H9 (cell line): Measurements from ENCODE around the gene ANO2. TPM values are rescaled to one million over a fixed set of nuclear protein-coding genes. Genes with fewer than 3 reads are reported as not detected.

Source experiments
- DNase-seq: peaks from one replicate; pipeline ENCODE4 v3.0.0-alpha.2; 2017
- H2AFZ ChIP-seq: one replicate; pipeline ENCODE4 v1.6.1; 2013; ENCODE audit warnings: mild to moderate bottlenecking, low read length, control low read depth, moderate library complexity
- H2AK5ac ChIP-seq: 2 replicates; pipeline ENCODE4 v1.6.1; 2013; ENCODE audit warnings: low read length, control low read depth, mixed read lengths; ENCODE audit not compliant: insufficient read length
- H2BK120ac ChIP-seq: one replicate; pipeline ENCODE4 v1.6.1; 2013; ENCODE audit warnings: low read depth, mild to moderate bottlenecking, low read length, control low read depth, inconsistent platforms; ENCODE audit not compliant: poor library complexity, severe bottlenecking
- H2BK12ac ChIP-seq: 2 replicates; pipeline ENCODE4 v1.6.1; 2013; ENCODE audit warnings: low read length, control low read depth, mixed read lengths, low read depth; ENCODE audit not compliant: insufficient read length
- H2BK15ac ChIP-seq: 2 replicates; pipeline ENCODE4 v1.6.1; 2013; ENCODE audit warnings: low read depth, low read length, control low read depth
- H2BK20ac ChIP-seq: one replicate; pipeline ENCODE4 v1.6.1; 2013; ENCODE audit warnings: low read depth, mild to moderate bottlenecking, low read length, control low read depth, inconsistent platforms; ENCODE audit not compliant: poor library complexity, severe bottlenecking
- H2BK5ac ChIP-seq: 2 replicates; pipeline ENCODE4 v1.6.1; 2013; ENCODE audit warnings: low read length, control low read depth, mixed read lengths; ENCODE audit not compliant: insufficient read length
- H3K14ac ChIP-seq: 2 replicates; pipeline ENCODE4 v1.6.1; 2013; ENCODE audit warnings: low read length, control low read depth; ENCODE audit not compliant: insufficient read depth
- H3K18ac ChIP-seq: 2 replicates; pipeline ENCODE4 v1.6.1; 2013; ENCODE audit warnings: low read depth, mild to moderate bottlenecking, mixed read lengths, low read length, control low read depth; ENCODE audit not compliant: insufficient read length
- H3K23ac ChIP-seq: 2 replicates; pipeline ENCODE4 v1.6.1; 2013; ENCODE audit warnings: low read length, control low read depth, mixed read lengths, low read depth; ENCODE audit not compliant: insufficient read length
- H3K23me2 ChIP-seq: 2 replicates; pipeline ENCODE4 v1.6.1; 2013; ENCODE audit warnings: low read depth, mild to moderate bottlenecking, mixed read lengths, low read length, control low read depth; ENCODE audit not compliant: insufficient read length, poor library complexity, severe bottlenecking
- H3K27ac ChIP-seq: 2 replicates; pipeline ENCODE4 v1.5.1; 2013; ENCODE audit warnings: low read length, control low read depth, mixed read lengths, low read depth; ENCODE audit not compliant: insufficient read length
- H3K27me3 ChIP-seq: 2 replicates; pipeline ENCODE4 v1.6.1; 2013; ENCODE audit warnings: low read length, control low read depth, inconsistent platforms; ENCODE audit not compliant: insufficient read depth
- H3K4ac ChIP-seq: 2 replicates; pipeline ENCODE4 v1.6.1; 2013; ENCODE audit warnings: low read depth, mild to moderate bottlenecking, control low read depth, inconsistent platforms, low read length, moderate library complexity
- H3K4me1 ChIP-seq: 2 replicates; pipeline ENCODE4 v1.6.1; 2013; ENCODE audit warnings: low read length, control low read depth, inconsistent platforms; ENCODE audit not compliant: insufficient read depth
- H3K4me2 ChIP-seq: 2 replicates; pipeline ENCODE4 v1.6.1; 2013; ENCODE audit warnings: low read length, control low read depth, mixed read lengths; ENCODE audit not compliant: insufficient read length, insufficient read depth
- H3K56ac ChIP-seq: 2 replicates; pipeline ENCODE4 v1.6.1; 2013; ENCODE audit warnings: low read depth, mild to moderate bottlenecking, mixed read lengths, low read length, control low read depth; ENCODE audit not compliant: insufficient read length
- H3K79me1 ChIP-seq: 2 replicates; pipeline ENCODE4 v1.6.1; 2013; ENCODE audit warnings: low read depth, mild to moderate bottlenecking, moderate library complexity, low read length, control low read depth, inconsistent platforms; ENCODE audit not compliant: insufficient read depth, poor library complexity, severe bottlenecking
- H3K79me2 ChIP-seq: 2 replicates; pipeline ENCODE4 v1.6.1; 2013; ENCODE audit warnings: low read length, control low read depth, inconsistent platforms; ENCODE audit not compliant: insufficient read depth
- H3K9ac ChIP-seq: 2 replicates; pipeline ENCODE4 v1.6.1; 2013; ENCODE audit warnings: low read length, control low read depth, mixed read lengths; ENCODE audit not compliant: insufficient read length; ENCODE audit errors: extremely low read depth
- H3K9me3 ChIP-seq: one replicate; pipeline ENCODE4 v1.6.1; 2013; ENCODE audit warnings: low read depth, low read length, inconsistent platforms; ENCODE audit not compliant: control insufficient read depth
- H3T11ph ChIP-seq: one replicate; pipeline ENCODE4 v1.6.1; 2013; ENCODE audit warnings: mild to moderate bottlenecking, low read length, control low read depth, inconsistent platforms
- H4K20me1 ChIP-seq: one replicate; pipeline ENCODE4 v1.6.1; 2013; ENCODE audit not compliant: control insufficient read depth, insufficient read length, insufficient read depth
- H4K5ac ChIP-seq: 2 replicates; pipeline ENCODE4 v1.6.1; 2013; ENCODE audit warnings: low read depth, mild to moderate bottlenecking, mixed read lengths, low read length, control low read depth; ENCODE audit not compliant: insufficient read length
- H4K8ac ChIP-seq: replicated peaks from 2 replicates; pipeline ENCODE4 v1.6.1; 2013; ENCODE audit warnings: low read length, control low read depth, mixed read lengths, low read depth; ENCODE audit not compliant: insufficient read length
- H4K91ac ChIP-seq: 2 replicates; pipeline ENCODE4 v1.6.1; 2013; ENCODE audit warnings: low read depth, mild to moderate bottlenecking, moderate library complexity, mixed read lengths, low read length, control low read depth; ENCODE audit not compliant: insufficient read length
- H3K27ac Mint-ChIP-seq, 3 experiments: 2 replicates in 2 of 3; 3 replicates in 1 of 3; pipeline ENCODE4 v1.8.0; 2020 to 2021; ENCODE audit warnings: mixed read lengths in 3 of 3, mild to moderate bottlenecking in 1 of 3, moderate library complexity in 1 of 3
- H3K27me3 Mint-ChIP-seq: 2 replicates; pipeline ENCODE4 v1.8.0; 2021; ENCODE audit warnings: low read depth, mild to moderate bottlenecking, moderate library complexity, mixed read lengths
- H3K36me3 Mint-ChIP-seq, 3 experiments: 2 replicates in 2 of 3; 3 replicates in 1 of 3; pipeline ENCODE4 v1.8.0; 2020 to 2021; ENCODE audit warnings: low read depth in 3 of 3, mixed read lengths in 3 of 3; ENCODE audit not compliant: insufficient read depth in 1 of 3
- H3K4me1 Mint-ChIP-seq, 2 experiments: 2 replicates each; pipeline ENCODE4 v1.8.0; 2020; ENCODE audit warnings: mixed read lengths in 2 of 2
- H3K4me3 Mint-ChIP-seq, 2 experiments: 2 replicates in 1 of 2; 3 replicates in 1 of 2; pipeline ENCODE4 v1.8.0; 2020 to 2021; ENCODE audit warnings: mild to moderate bottlenecking in 2 of 2, mixed read lengths in 2 of 2, moderate library complexity in 1 of 2
- H3K9me3 Mint-ChIP-seq, 2 experiments: 2 replicates in 1 of 2; 3 replicates in 1 of 2; pipeline ENCODE4 v1.8.0; 2020; ENCODE audit warnings: mild to moderate bottlenecking in 2 of 2, mixed read lengths in 2 of 2, moderate library complexity in 1 of 2
- WGBS: extraction: QIAGEN DNeasy Blood & Tissue Kit; methylation state at CpG from one replicate; pipeline ENCODE4 v1.1.7; 2013; ENCODE audit warnings: missing lambda C conversion rate, low lambda C conversion rate, mixed read lengths; ENCODE audit not compliant: insufficient read length; ENCODE audit errors: extremely low coverage; 5-methylcytosine and 5-hydroxymethylcytosine counted together
- total RNA-seq: library from RNA; stranded (reverse); gene quantifications from 2 replicates; pipeline ENCODE4 v1.2.1, GENCODE V29; 2021
- TF ChIP-seq, protein P1 (sequence below): fragments of 200-600 bp; sonication (generic); conservative IDR thresholded peaks from 3 replicates; pipeline ENCODE4 v1.8.0; 2021; ENCODE audit warnings: antibody characterized with exemption, mild to moderate bottlenecking

ANO2 gene
- total RNA-seq, 1 experiment from 2014 or later: 3.8 TPM

DNA sequence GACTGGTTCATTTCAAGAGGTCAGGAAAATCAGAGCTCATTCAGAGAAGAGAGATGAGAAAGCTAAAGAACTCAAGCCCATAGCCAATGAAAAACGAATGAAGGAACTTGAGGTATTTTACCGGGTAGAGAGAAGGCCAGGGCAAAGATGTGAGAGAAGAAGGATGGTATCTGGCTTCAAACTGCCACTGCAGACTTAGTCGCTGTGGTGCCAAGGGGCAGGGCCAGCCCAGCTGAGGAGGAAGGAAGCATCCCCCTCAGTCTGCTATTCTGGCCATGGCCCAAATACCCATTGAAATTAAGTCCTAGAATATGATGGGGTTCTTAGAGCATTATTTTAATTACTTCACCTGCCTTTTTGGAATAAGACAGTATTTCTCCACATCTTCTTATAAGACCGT lies 69.2 kb downstream of the ANO2 start:
- Histone ChIP-seq H3K18ac (no peak overlapping the region), H2BK5ac (no peak overlapping the region), H4K20me1 (no peaks in the 10 kb centered on the region), H3T11ph (no peak overlapping the region), H2BK15ac (no peak overlapping the region), H3K4me2 (no peak overlapping the region), H3K23ac (no peak overlapping the region), H4K8ac (no peak overlapping the region), H2BK12ac (no peak overlapping the region), H2BK120ac (no peak overlapping the region), H4K91ac (no peak overlapping the region), H2BK20ac (no peak overlapping the region), H3K14ac (no peak overlapping the region), H4K5ac (no peak overlapping the region), H3K56ac (no peak overlapping the region), H3K23me2 (no peaks in the 10 kb centered on the region), H3K27ac (no peak overlapping the region), H3K4ac (no peak overlapping the region), H2AK5ac (no peak overlapping the region), H3K9me3 (no peaks in the 10 kb centered on the region), H3K4me1 (no peaks in the 10 kb centered on the region), H2AFZ (no peak overlapping the region), H3K27me3 (no peaks in the 10 kb centered on the region), H3K9ac (no peak overlapping the region), H3K79me1 (no peaks in the 10 kb centered on the region), H3K79me2 (no peaks in the 10 kb centered on the region)
- Mint-ChIP-seq H3K4me1 (peaks cover 10 to 15% of the 10 kb centered on the region in 2 experiments), H3K36me3 (no peaks in the 10 kb centered on the region), H3K4me3 (no peak overlapping the region), H3K9me3 (no peaks in the 10 kb centered on the region), H3K27ac (no peak overlapping the region), H3K27me3 (no peaks in the 10 kb centered on the region)
- no CpG with 5 or more reads among the region's 4 CpGs for WGBS
- TF ChIP-seq, protein P1, sequence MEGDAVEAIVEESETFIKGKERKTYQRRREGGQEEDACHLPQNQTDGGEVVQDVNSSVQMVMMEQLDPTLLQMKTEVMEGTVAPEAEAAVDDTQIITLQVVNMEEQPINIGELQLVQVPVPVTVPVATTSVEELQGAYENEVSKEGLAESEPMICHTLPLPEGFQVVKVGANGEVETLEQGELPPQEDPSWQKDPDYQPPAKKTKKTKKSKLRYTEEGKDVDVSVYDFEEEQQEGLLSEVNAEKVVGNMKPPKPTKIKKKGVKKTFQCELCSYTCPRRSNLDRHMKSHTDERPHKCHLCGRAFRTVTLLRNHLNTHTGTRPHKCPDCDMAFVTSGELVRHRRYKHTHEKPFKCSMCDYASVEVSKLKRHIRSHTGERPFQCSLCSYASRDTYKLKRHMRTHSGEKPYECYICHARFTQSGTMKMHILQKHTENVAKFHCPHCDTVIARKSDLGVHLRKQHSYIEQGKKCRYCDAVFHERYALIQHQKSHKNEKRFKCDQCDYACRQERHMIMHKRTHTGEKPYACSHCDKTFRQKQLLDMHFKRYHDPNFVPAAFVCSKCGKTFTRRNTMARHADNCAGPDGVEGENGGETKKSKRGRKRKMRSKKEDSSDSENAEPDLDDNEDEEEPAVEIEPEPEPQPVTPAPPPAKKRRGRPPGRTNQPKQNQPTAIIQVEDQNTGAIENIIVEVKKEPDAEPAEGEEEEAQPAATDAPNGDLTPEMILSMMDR: no peak
- DNase-seq: no peak
